GM10248 (cell line): ENCODE measurements around the gene PLEKHM2.

ENCODE experiments used
- CTCF ChIA-PET: fragments of 300-600 bp; sonication (Branson Sonifier 250); formaldehyde crosslinking; extraction: SDS; loops from one replicate; lab custom pipeline; 2021; ENCODE audit warnings: antibody characterized with exemption; lab: Yijun Ruan, JAX
- POLR2A ChIA-PET: fragments of 350-650 bp; sonication (Branson Sonifier 250); formaldehyde crosslinking; extraction: SDS; loops from one replicate; lab custom pipeline; 2020; ENCODE audit warnings: antibody characterized with exemption; lab: Yijun Ruan, JAX
- DNase-seq: peaks from one replicate; pipeline ENCODE4 v3.0.0; 2012; ENCODE audit errors: extremely low spot score
- TF ChIP-seq, protein P1 (sequence below): IDR thresholded peaks from 2 replicates; pipeline ENCODE4 v1.5.1; 2012; ENCODE audit warnings: mild to moderate bottlenecking, low read depth; ENCODE audit errors: extremely low read depth, missing control alignments, control extremely low read depth

Gene PLEKHM2

DNA sequence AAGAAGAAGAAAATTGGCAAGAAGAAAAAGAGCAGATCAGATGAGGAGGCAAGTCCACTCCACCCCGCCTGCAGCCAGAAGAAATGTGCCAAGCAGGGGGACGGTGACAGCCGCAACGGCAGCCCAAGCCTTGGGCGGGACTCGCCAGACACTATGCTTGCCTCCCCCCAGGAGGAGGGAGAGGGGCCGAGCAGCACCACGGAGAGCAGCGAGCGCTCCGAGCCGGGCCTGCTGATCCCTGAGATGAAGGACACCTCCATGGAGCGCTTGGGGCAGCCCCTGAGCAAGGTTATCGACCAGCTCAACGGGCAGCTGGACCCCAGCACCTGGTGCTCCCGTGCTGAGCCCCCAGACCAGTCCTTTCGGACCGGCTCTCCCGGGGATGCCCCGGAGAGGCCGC is 42.9 kb downstream of the PLEKHM2 start:
- no peak for DNase-seq
- CTCF ChIA-PET = interaction anchor here (1.1 to 1.5 kb wide), 2 partner anchors 9 to 114 kb away, joined by 3 read pairs; no protein-coding TSS in a partner anchor
- TF ChIP-seq, protein P1, sequence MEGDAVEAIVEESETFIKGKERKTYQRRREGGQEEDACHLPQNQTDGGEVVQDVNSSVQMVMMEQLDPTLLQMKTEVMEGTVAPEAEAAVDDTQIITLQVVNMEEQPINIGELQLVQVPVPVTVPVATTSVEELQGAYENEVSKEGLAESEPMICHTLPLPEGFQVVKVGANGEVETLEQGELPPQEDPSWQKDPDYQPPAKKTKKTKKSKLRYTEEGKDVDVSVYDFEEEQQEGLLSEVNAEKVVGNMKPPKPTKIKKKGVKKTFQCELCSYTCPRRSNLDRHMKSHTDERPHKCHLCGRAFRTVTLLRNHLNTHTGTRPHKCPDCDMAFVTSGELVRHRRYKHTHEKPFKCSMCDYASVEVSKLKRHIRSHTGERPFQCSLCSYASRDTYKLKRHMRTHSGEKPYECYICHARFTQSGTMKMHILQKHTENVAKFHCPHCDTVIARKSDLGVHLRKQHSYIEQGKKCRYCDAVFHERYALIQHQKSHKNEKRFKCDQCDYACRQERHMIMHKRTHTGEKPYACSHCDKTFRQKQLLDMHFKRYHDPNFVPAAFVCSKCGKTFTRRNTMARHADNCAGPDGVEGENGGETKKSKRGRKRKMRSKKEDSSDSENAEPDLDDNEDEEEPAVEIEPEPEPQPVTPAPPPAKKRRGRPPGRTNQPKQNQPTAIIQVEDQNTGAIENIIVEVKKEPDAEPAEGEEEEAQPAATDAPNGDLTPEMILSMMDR = no peak
- POLR2A ChIA-PET = no interaction called here

DNA sequence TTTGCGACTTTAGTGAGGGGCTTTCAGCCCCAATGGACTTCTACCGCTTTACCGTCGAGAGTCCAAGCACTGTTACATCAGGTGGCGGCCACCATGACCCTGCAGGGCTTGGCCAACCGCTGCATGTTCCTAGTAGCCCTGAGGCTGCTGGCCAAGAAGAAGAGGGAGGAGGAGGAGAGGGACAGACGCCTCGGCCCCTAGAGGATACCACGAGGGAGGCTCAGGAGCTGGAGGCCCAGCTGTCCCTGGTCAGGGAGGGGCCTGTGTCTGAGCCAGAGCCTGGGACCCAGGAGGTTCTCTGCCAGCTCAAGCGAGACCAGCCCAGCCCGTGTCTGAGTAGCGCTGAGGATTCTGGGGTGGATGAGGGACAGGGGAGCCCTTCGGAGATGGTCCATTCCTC is 43.3 kb downstream of the PLEKHM2 start:
- POLR2A ChIA-PET = no interaction called here
- DNase-seq = no peak
- TF ChIP-seq, protein P1 = no peak
- CTCF ChIA-PET = interaction anchor here (1.1 kb wide), 1 partner anchor 115 kb away, joined by 3 read pairs; no protein-coding TSS in a partner anchor

DNA sequence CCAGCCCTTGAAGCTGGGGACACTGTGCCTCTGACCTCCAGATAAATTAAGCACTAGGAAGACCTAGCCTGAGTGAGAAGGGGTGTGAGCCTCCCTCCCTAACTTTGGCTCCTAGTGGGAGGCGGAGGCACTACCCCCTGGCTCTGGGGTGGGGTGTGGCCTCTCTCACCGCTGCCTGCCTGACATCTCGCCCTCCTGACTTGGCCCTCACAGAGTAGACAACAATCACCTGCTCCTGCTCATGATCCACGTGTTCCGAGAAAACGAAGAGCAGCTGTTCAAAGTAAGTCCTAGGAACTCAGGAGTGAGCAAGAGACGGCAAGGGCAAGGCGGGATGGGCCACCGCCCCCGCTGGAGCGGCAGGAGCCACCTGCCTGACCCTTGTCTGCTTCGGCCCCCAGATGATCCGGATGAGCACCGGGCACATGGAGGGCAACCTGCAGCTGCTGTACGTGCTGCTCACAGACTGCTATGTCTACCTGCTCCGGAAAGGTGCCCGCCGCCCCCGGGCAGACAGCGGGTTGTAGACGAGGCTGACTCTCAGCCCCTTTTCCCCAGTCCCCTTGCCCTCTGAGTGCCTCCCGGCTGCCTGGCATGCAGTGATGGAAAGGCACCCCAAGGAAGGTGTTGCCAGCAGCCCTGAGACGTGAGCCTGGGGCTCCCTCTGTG is 43.9 kb downstream of the PLEKHM2 start:
- POLR2A ChIA-PET = no interaction called here
- DNase-seq = no peak
- TF ChIP-seq, protein P1 = no peak
- CTCF ChIA-PET = no interaction called here

DNA sequence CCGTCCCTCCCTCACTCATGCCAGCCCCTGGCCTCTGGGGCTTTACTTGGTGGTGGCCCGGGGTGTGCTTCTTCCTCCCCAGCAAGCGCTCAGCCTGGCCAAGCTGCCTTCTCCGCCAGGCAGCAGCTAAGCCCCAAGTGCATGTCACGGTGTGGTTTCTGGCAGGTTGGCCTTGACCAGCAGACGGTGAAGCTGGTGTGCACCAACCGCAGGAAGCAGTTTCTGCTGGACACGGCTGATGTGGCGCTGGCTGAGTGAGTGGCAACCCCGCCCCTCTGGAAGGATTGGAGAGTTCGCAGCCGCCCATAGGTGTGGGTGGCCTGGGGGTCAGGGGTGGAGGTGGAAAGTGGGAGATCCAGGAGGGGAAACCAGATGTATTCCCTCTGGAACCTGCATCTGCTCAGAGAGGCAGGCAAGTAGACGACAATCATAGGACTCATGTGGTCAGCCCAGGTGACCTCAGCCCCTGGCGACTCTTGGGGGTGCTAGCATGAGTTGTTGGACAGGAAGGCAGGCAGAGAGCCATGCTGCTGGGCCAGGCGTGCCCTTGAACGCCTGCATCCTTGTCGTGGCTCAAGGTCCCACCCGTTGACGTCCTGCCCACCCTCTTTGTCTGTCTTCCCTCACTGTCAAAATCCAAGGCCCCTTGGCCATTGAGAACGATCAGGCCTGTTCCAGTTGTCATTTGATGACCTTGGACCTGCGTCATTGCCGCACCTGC is 45.0 kb downstream of the PLEKHM2 start:
- ChIA-PET CTCF (no interaction called here), POLR2A (no interaction called here)
- DNase-seq = no peak
- TF ChIP-seq, protein P1 = no peak

DNA sequence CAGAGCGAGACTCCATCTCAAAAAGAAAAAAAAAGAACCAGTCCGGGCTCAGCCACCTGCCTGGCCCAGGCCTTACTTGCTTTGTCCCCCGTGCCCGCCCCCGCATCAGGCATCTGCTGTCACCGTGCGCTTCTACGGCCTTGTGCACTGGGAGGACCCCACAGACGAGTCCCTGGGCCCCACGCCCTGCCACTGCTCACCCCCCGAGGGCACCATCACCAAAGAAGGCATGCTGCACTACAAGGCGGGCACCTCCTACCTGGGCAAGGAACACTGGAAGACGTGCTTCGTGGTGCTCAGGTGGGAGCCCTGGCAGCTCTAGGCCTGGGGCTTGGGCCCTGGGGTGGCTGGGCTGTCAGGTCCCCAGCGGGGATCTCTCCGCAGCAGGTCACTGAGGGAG is 46.3 kb downstream of the PLEKHM2 start:
- POLR2A ChIA-PET = no interaction called here
- TF ChIP-seq, protein P1 = no peak
- CTCF ChIA-PET = interaction anchor here (3.1 kb wide), 1 partner anchor 11 kb away, joined by 11 read pairs; no protein-coding TSS in a partner anchor
- no peak for DNase-seq

DNA sequence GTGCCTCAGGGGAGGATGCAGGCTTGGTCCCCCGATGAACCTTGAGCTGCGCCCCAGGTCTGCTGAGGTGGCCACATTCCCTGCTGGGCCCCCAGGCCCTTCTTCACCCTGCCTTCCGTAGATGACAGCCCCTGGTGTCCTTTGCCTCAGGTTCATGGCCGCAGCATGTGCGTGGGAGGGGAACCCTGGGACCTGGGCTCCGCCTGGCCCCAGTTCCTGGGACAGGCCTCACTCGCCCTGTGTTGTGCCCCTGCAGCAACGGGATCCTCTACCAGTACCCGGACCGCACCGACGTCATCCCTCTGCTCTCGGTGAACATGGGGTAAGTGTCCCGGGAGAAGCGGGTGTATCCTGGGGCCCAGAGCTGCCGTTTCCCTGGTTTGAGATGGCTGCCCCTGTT is 46.8 kb downstream of the PLEKHM2 start:
- no peak for DNase-seq
- TF ChIP-seq, protein P1 = no peak
- ChIA-PET POLR2A (no interaction called here), CTCF (interaction anchor here (3.1 kb wide), 1 partner anchor 10 kb away, joined by 11 read pairs; no protein-coding TSS in a partner anchor)
